ENCODE results near the gene DAAM1.
A peak's percentile ranks its signal among the peaks of the same experiment; 100 is the strongest.

The DAAM1 gene

GRCh38 chr14:59274991-59275391, 86.5 kb downstream of the DAAM1 start:
- DNase-seq (ENCODE audit: low read depth), result peak; percentile 75
- H3K4me3 ChIP-seq (ENCODE audit: low read depth, low read length), result no peak overlapping the region; the same call in 1 of the 2 replicates

GRCh38 chr14:59275668-59276067, 87.2 kb downstream of the DAAM1 start:
- TF ChIP-seq, protein P1, sequence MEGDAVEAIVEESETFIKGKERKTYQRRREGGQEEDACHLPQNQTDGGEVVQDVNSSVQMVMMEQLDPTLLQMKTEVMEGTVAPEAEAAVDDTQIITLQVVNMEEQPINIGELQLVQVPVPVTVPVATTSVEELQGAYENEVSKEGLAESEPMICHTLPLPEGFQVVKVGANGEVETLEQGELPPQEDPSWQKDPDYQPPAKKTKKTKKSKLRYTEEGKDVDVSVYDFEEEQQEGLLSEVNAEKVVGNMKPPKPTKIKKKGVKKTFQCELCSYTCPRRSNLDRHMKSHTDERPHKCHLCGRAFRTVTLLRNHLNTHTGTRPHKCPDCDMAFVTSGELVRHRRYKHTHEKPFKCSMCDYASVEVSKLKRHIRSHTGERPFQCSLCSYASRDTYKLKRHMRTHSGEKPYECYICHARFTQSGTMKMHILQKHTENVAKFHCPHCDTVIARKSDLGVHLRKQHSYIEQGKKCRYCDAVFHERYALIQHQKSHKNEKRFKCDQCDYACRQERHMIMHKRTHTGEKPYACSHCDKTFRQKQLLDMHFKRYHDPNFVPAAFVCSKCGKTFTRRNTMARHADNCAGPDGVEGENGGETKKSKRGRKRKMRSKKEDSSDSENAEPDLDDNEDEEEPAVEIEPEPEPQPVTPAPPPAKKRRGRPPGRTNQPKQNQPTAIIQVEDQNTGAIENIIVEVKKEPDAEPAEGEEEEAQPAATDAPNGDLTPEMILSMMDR (IDR thresholded peaks at IDR 0.05; ENCODE audit: insufficient read depth, low read depth, low read length, missing control alignments), result no peak
- peak; percentile 80 for DNase-seq (ENCODE audit: low read depth)
- H3K4me3 ChIP-seq (ENCODE audit: low read depth, low read length), result no peak overlapping the region

More at GRCh38 chr14:59274991-59275391, 86.5 kb downstream of the DAAM1 start:
- TF ChIP-seq, protein P1 (IDR thresholded peaks at IDR 0.05; ENCODE audit: insufficient read depth, low read depth, low read length, missing control alignments), result no peak

- TF ChIP-seq, protein P1 (IDR thresholded peaks at IDR 0.05; ENCODE audit: insufficient read depth, low read depth, low read length, missing control alignments), result no peak
- no peak overlapping the region for H3K4me3 ChIP-seq (ENCODE audit: low read depth, low read length)
- DNase-seq (ENCODE audit: low read depth), result peak; percentile 15
These were observed 87.8 kb downstream of the DAAM1 start for GRCh38 chr14:59276235-59276634.

DNA sequence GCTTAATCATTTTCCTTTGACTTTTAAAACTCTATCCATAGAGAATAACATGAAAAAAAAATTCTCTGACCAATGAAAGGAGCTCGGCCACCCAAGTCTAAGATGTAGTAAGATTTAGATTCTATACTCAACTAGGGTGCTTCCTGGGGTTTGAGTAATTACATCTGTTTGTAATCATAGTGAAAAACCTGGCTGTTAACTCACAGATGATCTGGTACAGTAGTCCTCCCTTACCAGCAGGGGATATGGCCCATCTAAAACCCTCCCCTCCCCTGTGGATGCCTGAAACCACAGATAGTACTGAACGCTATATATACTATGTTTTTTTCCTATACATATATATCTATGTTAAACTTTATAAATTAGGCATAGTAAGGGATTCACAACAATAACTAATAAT, 89.2 kb downstream of the DAAM1 start:
- TF ChIP-seq, protein P1 (IDR thresholded peaks at IDR 0.05; ENCODE audit: insufficient read depth, low read depth, low read length, missing control alignments), result no peak
- peak; percentile 16 for DNase-seq (ENCODE audit: low read depth)
- H3K4me3 ChIP-seq (ENCODE audit: low read depth, low read length), result no peak overlapping the region

- no peak for DNase-seq (ENCODE audit: low read depth)
- TF ChIP-seq, protein P1 (IDR thresholded peaks at IDR 0.05; ENCODE audit: insufficient read depth, low read depth, low read length, missing control alignments), result no peak
These were observed 89.6 kb downstream of the DAAM1 start for GRCh38 chr14:59278111-59278510.

GRCh38 chr14:59280961-59281360, 92.5 kb downstream of the DAAM1 start:
- TF ChIP-seq, protein P1 (IDR thresholded peaks at IDR 0.05; ENCODE audit: insufficient read depth, low read depth, low read length, missing control alignments), result no peak
- H3K4me3 ChIP-seq (ENCODE audit: low read depth, low read length), result no peak overlapping the region
- DNase-seq (ENCODE audit: low read depth), result no peak

More at GRCh38 chr14:59278111-59278510, 89.6 kb downstream of the DAAM1 start:
- no peak overlapping the region for H3K4me3 ChIP-seq (ENCODE audit: low read depth, low read length)

Data from GM12865 (cell line).